Myocyte (in vitro differentiated cells): ENCODE data around the gene A2ML1. TPM values are rescaled to one million over a fixed set of nuclear protein-coding genes. Genes with fewer than 3 reads are reported as not detected.
"Not testable (repeated sequence)": the region's sequence is repeated elsewhere in the genome, so short reads cannot be mapped to it uniquely, and the experiment has no call there.

Experiments used
- DNase-seq: peaks from one replicate; pipeline ENCODE4 v3.0.0-alpha.2; 2012; ENCODE audit warnings: low read depth
- total RNA-seq: library from RNA; depleted of rRNA; stranded (reverse); fragments of >200 nt; gene quantifications from 2 replicates; pipeline ENCODE4 v1.2.3, GENCODE V29; 2014

The A2ML1 gene
- total RNA-seq, 1 donor from 2014 or later, result not detected

- no peak for DNase-seq
Observed at GRCh38 chr12:8816448-8817050, 5.9 kb upstream of the A2ML1 start.

GRCh38 chr12:8817856-8818255 is 4.6 kb upstream of the A2ML1 start:
- no peak for DNase-seq

GRCh38 chr12:8818526-8818925 is 3.9 kb upstream of the A2ML1 start:
- DNase-seq, result no peak

- peak; percentile 2 for DNase-seq
Observed at GRCh38 chr12:8819666-8819980, 2.8 kb upstream of the A2ML1 start.

GRCh38 chr12:8820676-8821407 is 1.6 kb upstream of the A2ML1 start:
- not testable (repeated sequence) for DNase-seq

GRCh38 chr12:8821591-8821990 is 830 bp upstream of the A2ML1 start:
- DNase-seq, result no peak

- DNase-seq, result peak; percentile 6
Observed at GRCh38 chr12:8823565-8824300, 1.3 kb downstream of the A2ML1 start.

GRCh38 chr12:8827551-8828256 is 5.3 kb downstream of the A2ML1 start:
- DNase-seq, result no peak

GRCh38 chr12:8828257-8829124 is 6.1 kb downstream of the A2ML1 start:
- DNase-seq, result peak; percentile 32

- DNase-seq, result no peak
Observed at GRCh38 chr12:8829125-8829518, 6.7 kb downstream of the A2ML1 start.

GRCh38 chr12:8829621-8830020 is 7.2 kb downstream of the A2ML1 start:
- no peak for DNase-seq

GRCh38 chr12:8831116-8831515 is 8.7 kb downstream of the A2ML1 start:
- DNase-seq, result no peak

- no peak for DNase-seq
Observed at GRCh38 chr12:8832500-8832899, 10.1 kb downstream of the A2ML1 start.

- DNase-seq, result no peak
Observed at GRCh38 chr12:8834230-8834629, 11.8 kb downstream of the A2ML1 start.

GRCh38 chr12:8837291-8837690 is 14.9 kb downstream of the A2ML1 start:
- DNase-seq, result no peak

GRCh38 chr12:8840321-8840720 is 17.9 kb downstream of the A2ML1 start:
- DNase-seq, result no peak

- no peak for DNase-seq
Observed at GRCh38 chr12:8840938-8841633, 18.7 kb downstream of the A2ML1 start.

GRCh38 chr12:8841778-8842177 is 19.4 kb downstream of the A2ML1 start:
- no peak for DNase-seq

- DNase-seq, result no peak
Observed at GRCh38 chr12:8844665-8845064, 22.2 kb downstream of the A2ML1 start.

GRCh38 chr12:8846305-8846704 is 23.9 kb downstream of the A2ML1 start:
- no peak for DNase-seq
